ENCODE data around the gene GNAI2. TPM values are rescaled to one million over a fixed set of nuclear protein-coding genes. Genes with fewer than 3 reads are reported as not detected.
"Not testable (repeated sequence)": the region's sequence is repeated elsewhere in the genome, so short reads cannot be mapped to it uniquely, and the experiment has no call there.

GNAI2 gene
- total RNA-seq, 1 donor from 2014 or later, result 176 TPM

DNA sequence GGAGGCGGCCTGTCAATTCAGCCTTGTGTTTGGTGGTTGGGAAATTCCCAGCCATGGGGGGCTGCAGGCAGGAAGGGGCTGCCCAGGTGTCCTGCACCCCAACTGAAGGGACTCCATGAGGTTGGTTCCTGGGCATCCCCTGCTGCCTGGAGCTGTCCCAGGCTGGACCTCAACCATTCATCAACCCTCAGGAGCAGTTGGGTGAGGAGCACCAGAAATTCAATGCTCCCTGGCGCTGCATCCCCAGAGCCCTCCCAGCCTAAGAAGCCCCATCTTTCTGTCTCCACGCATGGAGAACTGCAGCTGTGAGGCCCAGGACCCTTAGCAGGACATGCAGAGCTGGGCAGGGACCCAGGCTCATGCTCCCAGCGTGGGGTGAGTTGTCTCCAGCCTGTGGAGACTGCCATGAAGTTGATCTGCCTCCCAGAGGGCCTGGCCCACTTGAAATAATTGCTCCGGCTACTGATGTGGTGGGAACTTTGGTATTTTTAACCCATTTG lies 25.0 kb downstream of the GNAI2 start:
- no peaks in the 10 kb centered on the region for H3K9me3 Mint-ChIP-seq
- peak overlapping the region; percentile 49 for H3K4me3 Mint-ChIP-seq
- peaks cover 69% of the 10 kb centered on the region for H3K4me1 Mint-ChIP-seq
- no peak for DNase-seq (ENCODE audit: low read depth, low spot score)
- peak overlapping the region; percentile 97 for H3K27ac Mint-ChIP-seq (ENCODE audit: unreplicated experiment)
- peaks cover 5% of the 10 kb centered on the region for H3K36me3 Mint-ChIP-seq (ENCODE audit: low read depth)
- TF ChIP-seq, protein P1, sequence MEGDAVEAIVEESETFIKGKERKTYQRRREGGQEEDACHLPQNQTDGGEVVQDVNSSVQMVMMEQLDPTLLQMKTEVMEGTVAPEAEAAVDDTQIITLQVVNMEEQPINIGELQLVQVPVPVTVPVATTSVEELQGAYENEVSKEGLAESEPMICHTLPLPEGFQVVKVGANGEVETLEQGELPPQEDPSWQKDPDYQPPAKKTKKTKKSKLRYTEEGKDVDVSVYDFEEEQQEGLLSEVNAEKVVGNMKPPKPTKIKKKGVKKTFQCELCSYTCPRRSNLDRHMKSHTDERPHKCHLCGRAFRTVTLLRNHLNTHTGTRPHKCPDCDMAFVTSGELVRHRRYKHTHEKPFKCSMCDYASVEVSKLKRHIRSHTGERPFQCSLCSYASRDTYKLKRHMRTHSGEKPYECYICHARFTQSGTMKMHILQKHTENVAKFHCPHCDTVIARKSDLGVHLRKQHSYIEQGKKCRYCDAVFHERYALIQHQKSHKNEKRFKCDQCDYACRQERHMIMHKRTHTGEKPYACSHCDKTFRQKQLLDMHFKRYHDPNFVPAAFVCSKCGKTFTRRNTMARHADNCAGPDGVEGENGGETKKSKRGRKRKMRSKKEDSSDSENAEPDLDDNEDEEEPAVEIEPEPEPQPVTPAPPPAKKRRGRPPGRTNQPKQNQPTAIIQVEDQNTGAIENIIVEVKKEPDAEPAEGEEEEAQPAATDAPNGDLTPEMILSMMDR (conservative IDR thresholded peaks at IDR 0.05), result no peak
- H3K27me3 Mint-ChIP-seq (ENCODE audit: low read depth), result peaks cover 3% of the 10 kb centered on the region

DNA sequence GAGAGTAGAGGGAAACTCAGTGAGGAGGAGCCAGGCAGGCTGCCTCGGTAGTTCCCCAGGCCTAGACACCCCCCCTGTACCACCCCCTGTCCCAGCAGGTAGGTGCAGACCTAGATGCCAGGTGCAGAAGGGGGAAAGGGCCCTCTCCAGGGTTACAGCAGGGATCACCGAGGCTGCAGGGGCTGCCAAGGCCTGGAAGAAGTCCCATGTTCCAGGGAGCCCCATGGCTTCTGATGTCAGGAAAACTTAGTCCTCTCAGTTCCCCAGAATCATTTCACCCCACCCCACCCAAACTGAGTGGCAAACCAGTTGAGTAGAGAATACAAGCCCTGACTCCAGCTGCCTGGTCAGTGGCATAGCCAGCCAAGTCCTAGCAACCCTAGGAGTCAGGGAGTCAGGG lies 25.5 kb downstream of the GNAI2 start:
- no peak for DNase-seq (ENCODE audit: low read depth, low spot score)
- TF ChIP-seq, protein P1 (conservative IDR thresholded peaks at IDR 0.05), result no peak
- H3K4me3 Mint-ChIP-seq, result peak overlapping the region; percentile 49
- H3K36me3 Mint-ChIP-seq (ENCODE audit: low read depth), result peaks cover 5% of the 10 kb centered on the region
- H3K4me1 Mint-ChIP-seq, result peaks cover 69% of the 10 kb centered on the region
- H3K27ac Mint-ChIP-seq (ENCODE audit: unreplicated experiment), result peak overlapping the region; percentile 97
- H3K27me3 Mint-ChIP-seq (ENCODE audit: low read depth), result peaks cover 4% of the 10 kb centered on the region
- no peaks in the 10 kb centered on the region for H3K9me3 Mint-ChIP-seq

DNA sequence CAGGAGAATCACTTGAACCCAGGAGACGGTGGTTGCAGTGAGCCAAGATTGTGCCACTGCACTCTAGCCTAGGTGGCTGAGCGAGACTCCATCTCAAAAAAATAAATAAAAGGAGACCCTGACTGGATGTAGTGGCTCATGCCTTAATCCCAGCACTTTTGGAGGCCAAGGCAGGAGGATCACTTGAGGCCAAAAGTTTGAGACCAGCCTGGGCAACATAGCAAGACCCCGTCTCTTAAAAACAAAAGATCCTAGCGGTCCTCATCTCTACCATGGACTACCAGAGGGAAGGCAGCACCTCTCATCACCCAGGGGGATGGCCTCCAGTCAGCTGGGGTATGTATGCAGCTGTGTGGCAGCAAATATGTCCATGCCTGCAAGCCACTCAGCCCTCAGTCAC lies 26.2 kb downstream of the GNAI2 start:
- not testable (repeated sequence) for H3K27ac Mint-ChIP-seq (ENCODE audit: unreplicated experiment); H3K9me3 Mint-ChIP-seq
- peak overlapping the region; percentile 62 for H3K4me3 Mint-ChIP-seq

DNA sequence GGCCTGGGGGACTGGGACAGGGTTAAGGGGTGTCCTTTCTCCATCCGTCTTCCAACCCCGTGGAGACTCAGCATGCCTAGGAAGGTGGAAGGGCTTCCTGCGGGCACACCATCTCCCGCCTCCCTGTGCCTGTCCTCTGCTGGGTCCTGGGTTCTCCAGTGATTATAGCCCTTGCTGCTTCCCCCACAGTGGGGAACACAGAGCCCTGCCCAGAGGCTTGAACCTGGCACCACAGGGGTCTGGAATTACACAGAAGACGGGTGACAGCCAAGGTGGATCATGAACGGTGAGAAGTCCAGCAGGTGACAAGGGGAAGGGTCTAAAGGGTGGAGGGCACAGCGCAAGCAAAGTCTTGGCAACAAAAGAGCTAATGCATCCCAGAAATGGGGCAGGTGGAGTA lies 26.8 kb downstream of the GNAI2 start:
- peaks cover 58% of the 10 kb centered on the region for H3K4me1 Mint-ChIP-seq
- no peak overlapping the region for H3K27ac Mint-ChIP-seq (ENCODE audit: unreplicated experiment)
- no peaks in the 10 kb centered on the region for H3K9me3 Mint-ChIP-seq
- H3K27me3 Mint-ChIP-seq (ENCODE audit: low read depth), result peaks cover 5% of the 10 kb centered on the region
- peak overlapping the region; percentile 62 for H3K4me3 Mint-ChIP-seq
- no peak for DNase-seq (ENCODE audit: low read depth, low spot score)
- TF ChIP-seq, protein P1 (conservative IDR thresholded peaks at IDR 0.05), result no peak
- H3K36me3 Mint-ChIP-seq (ENCODE audit: low read depth), result no peaks in the 10 kb centered on the region

More for the DNA sequence above, 26.2 kb downstream of the GNAI2 start:
- H3K27me3 Mint-ChIP-seq (ENCODE audit: low read depth); DNase-seq (ENCODE audit: low read depth, low spot score); H3K36me3 Mint-ChIP-seq (ENCODE audit: low read depth): not testable (repeated sequence)
- H3K4me1 Mint-ChIP-seq, result peaks cover 62% of the 10 kb centered on the region

DNA sequence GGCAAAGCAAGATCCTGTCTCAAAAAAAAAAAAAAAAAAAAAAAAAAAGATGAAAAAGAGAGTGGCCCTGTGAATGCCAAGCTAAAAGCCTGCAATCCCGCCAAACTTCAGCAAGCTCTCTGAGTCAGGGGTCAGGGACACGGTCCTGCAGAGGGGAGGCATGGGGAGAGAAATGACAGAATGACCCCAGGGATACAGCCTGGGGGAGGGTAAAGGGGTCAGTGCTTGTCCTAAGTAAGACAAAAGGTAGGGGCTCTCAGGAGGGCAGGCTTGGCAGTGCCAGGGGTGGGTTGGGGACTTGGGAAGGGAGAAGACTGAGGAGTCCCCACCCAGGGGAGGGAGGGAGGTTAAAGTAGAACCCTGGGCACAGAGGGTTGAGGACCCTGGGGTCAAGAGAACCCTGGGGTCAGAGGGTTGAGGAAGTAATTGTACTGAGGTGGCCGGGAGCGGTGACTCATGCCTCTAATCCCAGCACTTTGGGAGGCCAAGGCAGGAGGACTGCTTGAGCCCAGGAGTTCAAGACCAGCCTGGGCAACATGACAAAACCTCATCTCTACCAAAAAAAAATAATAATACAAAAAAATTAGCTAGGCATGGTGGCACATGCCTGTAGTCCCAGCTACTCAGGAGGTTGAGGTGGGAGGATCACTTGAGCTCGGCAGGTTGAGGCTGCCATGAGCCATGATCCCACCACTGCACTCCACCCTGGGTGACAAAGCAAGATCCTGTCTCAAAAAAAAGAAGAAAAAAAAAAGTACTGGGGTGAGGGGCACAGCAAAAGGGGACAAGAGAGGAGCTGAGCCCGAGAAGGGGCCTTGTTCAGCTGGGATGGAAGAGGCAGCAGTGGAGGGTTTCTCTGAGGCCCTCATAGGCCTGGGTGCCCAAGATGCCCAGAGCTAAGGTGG lies 27.7 kb downstream of the GNAI2 start:
- peak overlapping the region; percentile 62 for H3K4me3 Mint-ChIP-seq
- peaks cover 54% of the 10 kb centered on the region for H3K4me1 Mint-ChIP-seq
- no peak overlapping the region for H3K27ac Mint-ChIP-seq (ENCODE audit: unreplicated experiment)
- TF ChIP-seq, protein P1 (conservative IDR thresholded peaks at IDR 0.05), result no peak
- no peak for DNase-seq (ENCODE audit: low read depth, low spot score)
- no peaks in the 10 kb centered on the region for H3K36me3 Mint-ChIP-seq (ENCODE audit: low read depth)
- no peaks in the 10 kb centered on the region for H3K9me3 Mint-ChIP-seq
- peaks cover 10% of the 10 kb centered on the region for H3K27me3 Mint-ChIP-seq (ENCODE audit: low read depth)

DNA sequence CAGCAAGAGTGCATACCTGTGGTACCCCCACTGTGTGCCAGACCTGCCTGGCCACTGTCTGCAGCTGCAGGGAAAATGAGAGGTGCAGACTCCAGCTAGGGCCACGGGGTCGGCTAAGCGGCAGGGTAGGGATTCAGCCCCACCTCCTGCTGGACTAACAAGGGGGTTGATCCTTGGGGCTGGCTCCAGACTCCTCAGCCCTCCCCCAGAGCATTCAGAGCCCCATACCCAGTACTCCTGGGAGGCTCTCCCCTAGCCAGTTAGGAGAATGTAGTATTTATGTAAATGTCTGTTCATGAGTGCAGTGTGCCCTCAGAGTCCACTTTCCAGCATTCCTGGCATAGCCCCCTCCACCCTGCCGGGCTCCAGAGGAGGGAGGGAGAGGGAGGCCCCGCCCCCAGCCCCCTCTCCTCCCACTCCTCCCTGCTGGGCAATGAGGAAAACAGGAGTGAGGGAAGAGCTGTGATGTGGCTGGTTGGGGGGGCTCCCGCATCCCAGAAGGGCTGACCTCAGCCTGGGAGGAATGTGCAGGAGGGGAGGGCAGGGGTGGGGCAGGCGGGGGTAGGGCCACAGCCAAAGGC lies 28.5 kb downstream of the GNAI2 start:
- Mint-ChIP-seq H3K27me3 (ENCODE audit: low read depth) (peaks cover 10% of the 10 kb centered on the region), H3K9me3 (no peaks in the 10 kb centered on the region), H3K4me1 (peaks cover 49% of the 10 kb centered on the region), H3K27ac (ENCODE audit: unreplicated experiment) (no peak overlapping the region), H3K4me3 (peak overlapping the region; percentile 62), H3K36me3 (ENCODE audit: low read depth) (no peaks in the 10 kb centered on the region)
- DNase-seq (ENCODE audit: low read depth, low spot score), result peak; percentile 55
- TF ChIP-seq, protein P1 (conservative IDR thresholded peaks at IDR 0.05), result no peak

Measured in neural crest cell (in vitro differentiated cells).